ENCODE measurements around the gene AAMP. TPM values are rescaled to one million over a fixed set of nuclear protein-coding genes. Genes with fewer than 3 reads are reported as not detected.

AAMP gene
- total and polyA plus RNA-seq, 2 experiments from 2014 or later, result 90.8 to 203 TPM

DNA sequence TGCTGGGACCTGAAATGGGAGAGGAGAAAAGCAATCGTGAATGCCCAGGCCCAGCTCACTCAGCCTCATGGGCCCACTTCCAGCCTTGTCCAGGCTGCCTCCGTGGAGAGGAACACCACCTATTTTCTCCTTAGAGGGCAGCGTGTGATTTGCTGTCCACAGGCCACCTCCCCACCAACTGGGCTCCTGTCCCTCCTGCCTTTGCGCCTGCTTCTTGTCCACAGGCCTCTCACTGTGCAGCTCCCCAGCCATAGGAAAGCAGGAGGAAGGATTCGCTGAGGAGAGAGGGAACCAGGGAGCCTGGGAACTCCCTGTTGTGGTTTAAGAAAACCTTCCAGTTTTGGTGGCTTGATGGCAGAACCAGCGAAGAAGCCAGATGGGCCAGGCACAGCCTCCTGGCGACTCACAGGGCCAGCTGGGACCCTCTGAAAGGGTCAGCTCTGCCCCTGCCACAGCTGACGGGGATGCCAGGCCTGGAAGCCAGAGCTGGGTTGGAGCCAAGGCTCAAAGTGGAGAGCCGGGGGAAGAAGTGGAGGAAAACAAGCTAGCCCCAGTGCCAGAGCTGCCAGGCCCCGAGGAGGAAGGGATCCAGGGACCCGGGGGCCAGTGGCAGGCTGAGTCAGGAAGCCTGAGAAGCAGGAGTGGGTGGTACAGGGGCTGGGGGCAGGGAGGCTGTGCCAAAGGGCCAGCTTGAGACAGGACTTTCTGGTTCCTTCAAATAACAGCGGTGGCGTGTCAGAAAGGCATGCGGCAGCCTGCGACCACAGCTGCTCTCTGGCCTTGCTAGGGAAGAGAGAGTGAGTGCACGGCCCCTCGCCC is 12.4 kb upstream of the AAMP start:
- Histone ChIP-seq H3K27me3 (ENCODE audit: insufficient read depth) (no peaks in the 10 kb centered on the region), H3K4me3 (no peak overlapping the region), H3K27ac (ENCODE audit: low read depth) (no peak overlapping the region), H3K79me2 (replicated peaks; ENCODE audit: insufficient read depth) (no peaks in the 10 kb centered on the region), H3K4me2 (no peak overlapping the region), H3F3A (replicated peaks; ENCODE audit: low read depth) (no peaks in the 10 kb centered on the region), H4K20me1 (replicated peaks; ENCODE audit: insufficient read depth) (no peaks in the 10 kb centered on the region), H3K36me3 (ENCODE audit: insufficient read depth) (no peaks in the 10 kb centered on the region; the same call in 1 of the 2 replicates), H3K4me1 (ENCODE audit: insufficient read depth) (peaks cover 10% of the 10 kb centered on the region), H3K9me2 (ENCODE audit: insufficient read depth) (no peaks in the 10 kb centered on the region), H2AFZ (no peak overlapping the region)
- peaks cover 14% of the 10 kb centered on the region for H3K27me3 Mint-ChIP-seq (ENCODE audit: insufficient read depth, low read depth, poor library complexity)
- H3K27ac Mint-ChIP-seq, result peak overlapping the region; percentile 85
- peaks cover 15% of the 10 kb centered on the region; the same call in 2 of the 3 replicates for H3K4me1 Mint-ChIP-seq
- peak; percentile 14 for DNase-seq (ENCODE audit: low spot score)
- TF ChIP-seq, protein P1, sequence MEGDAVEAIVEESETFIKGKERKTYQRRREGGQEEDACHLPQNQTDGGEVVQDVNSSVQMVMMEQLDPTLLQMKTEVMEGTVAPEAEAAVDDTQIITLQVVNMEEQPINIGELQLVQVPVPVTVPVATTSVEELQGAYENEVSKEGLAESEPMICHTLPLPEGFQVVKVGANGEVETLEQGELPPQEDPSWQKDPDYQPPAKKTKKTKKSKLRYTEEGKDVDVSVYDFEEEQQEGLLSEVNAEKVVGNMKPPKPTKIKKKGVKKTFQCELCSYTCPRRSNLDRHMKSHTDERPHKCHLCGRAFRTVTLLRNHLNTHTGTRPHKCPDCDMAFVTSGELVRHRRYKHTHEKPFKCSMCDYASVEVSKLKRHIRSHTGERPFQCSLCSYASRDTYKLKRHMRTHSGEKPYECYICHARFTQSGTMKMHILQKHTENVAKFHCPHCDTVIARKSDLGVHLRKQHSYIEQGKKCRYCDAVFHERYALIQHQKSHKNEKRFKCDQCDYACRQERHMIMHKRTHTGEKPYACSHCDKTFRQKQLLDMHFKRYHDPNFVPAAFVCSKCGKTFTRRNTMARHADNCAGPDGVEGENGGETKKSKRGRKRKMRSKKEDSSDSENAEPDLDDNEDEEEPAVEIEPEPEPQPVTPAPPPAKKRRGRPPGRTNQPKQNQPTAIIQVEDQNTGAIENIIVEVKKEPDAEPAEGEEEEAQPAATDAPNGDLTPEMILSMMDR (conservative IDR thresholded peaks at IDR 0.05; ENCODE audit: low read depth in 2 of 2), result no peak
- TF ChIP-seq EZH2phosphoT487 (IDR thresholded peaks at IDR 0.05; ENCODE audit: unreplicated experiment) (no peak), ZNF114 (CRISPR knock-in tag; IDR thresholded peaks at IDR 0.05) (no peak), ZNF331 (CRISPR knock-in tag; IDR thresholded peaks at IDR 0.05; ENCODE audit: low read depth) (no peak), STAT1 (IDR thresholded peaks at IDR 0.05; ENCODE audit: unreplicated experiment) (no peak), EZH2 (IDR thresholded peaks at IDR 0.05; ENCODE audit: low read depth, unreplicated experiment) (no peak), CREB1 (CRISPR knock-in tag; IDR thresholded peaks at IDR 0.05; ENCODE audit: low read depth) (no peak), POLR2AphosphoS5 (IDR thresholded peaks at IDR 0.05; ENCODE audit: low read depth) (no peak)
- TF ChIP-seq, protein P2, sequence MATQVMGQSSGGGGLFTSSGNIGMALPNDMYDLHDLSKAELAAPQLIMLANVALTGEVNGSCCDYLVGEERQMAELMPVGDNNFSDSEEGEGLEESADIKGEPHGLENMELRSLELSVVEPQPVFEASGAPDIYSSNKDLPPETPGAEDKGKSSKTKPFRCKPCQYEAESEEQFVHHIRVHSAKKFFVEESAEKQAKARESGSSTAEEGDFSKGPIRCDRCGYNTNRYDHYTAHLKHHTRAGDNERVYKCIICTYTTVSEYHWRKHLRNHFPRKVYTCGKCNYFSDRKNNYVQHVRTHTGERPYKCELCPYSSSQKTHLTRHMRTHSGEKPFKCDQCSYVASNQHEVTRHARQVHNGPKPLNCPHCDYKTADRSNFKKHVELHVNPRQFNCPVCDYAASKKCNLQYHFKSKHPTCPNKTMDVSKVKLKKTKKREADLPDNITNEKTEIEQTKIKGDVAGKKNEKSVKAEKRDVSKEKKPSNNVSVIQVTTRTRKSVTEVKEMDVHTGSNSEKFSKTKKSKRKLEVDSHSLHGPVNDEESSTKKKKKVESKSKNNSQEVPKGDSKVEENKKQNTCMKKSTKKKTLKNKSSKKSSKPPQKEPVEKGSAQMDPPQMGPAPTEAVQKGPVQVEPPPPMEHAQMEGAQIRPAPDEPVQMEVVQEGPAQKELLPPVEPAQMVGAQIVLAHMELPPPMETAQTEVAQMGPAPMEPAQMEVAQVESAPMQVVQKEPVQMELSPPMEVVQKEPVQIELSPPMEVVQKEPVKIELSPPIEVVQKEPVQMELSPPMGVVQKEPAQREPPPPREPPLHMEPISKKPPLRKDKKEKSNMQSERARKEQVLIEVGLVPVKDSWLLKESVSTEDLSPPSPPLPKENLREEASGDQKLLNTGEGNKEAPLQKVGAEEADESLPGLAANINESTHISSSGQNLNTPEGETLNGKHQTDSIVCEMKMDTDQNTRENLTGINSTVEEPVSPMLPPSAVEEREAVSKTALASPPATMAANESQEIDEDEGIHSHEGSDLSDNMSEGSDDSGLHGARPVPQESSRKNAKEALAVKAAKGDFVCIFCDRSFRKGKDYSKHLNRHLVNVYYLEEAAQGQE (IDR thresholded peaks at IDR 0.05; ENCODE audit: unreplicated experiment), result no peak
- no peaks in the 10 kb centered on the region for H3K9me3 Mint-ChIP-seq
- ATAC-seq, result no peak
- H3K4me3 Mint-ChIP-seq, result no peak overlapping the region
- peaks cover 5% of the 10 kb centered on the region; the same call in 2 of the 3 replicates for H3K36me3 Mint-ChIP-seq (ENCODE audit: low read depth)

Data from GM23338 (cell line).